NCI-H460 (cell line): ENCODE measurements around the gene SUMO3. TPM values are rescaled to one million over a fixed set of nuclear protein-coding genes. Genes with fewer than 3 reads are reported as not detected.

ENCODE experiments used
- DNase-seq: peaks from one replicate; pipeline ENCODE4 v3.0.0-alpha.2; 2016; ENCODE audit warnings: low read depth; ENCODE audit errors: extremely low read depth
- total RNA-seq: library from RNA; depleted of rRNA; stranded (reverse); fragments of >200 nt; shearing (Covaris generic); gene quantifications from 2 replicates; pipeline ENCODE4 v1.2.3, GENCODE V29; 2014

SUMO3 gene
- total RNA-seq, 1 experiment from 2014 or later, result 50.5 TPM

DNA sequence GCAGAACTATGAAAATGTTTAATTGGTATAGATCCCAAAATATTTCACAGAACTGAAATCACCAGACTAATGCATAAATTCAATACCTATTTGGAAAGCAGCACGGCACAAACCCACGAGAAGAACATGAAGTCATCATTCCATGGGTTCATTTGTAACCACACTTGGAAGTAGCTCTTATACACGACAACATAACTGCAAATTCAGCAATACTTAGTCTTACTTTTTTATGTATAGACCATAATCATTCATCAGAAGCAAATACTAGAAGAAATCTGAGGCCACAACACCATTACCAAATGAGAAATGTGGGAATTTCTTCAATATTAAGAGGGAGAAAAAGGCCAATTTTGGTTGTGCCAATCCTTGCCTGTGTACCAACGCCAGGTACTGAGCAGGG lies 12.0 kb downstream of the SUMO3 start:
- DNase-seq, result no peak

GRCh38 chr21:44805226-44805625 lies 12.6 kb downstream of the SUMO3 start:
- DNase-seq, result no peak

- DNase-seq, result no peak
These were observed 13.1 kb downstream of the SUMO3 start for GRCh38 chr21:44804762-44805161.

DNA sequence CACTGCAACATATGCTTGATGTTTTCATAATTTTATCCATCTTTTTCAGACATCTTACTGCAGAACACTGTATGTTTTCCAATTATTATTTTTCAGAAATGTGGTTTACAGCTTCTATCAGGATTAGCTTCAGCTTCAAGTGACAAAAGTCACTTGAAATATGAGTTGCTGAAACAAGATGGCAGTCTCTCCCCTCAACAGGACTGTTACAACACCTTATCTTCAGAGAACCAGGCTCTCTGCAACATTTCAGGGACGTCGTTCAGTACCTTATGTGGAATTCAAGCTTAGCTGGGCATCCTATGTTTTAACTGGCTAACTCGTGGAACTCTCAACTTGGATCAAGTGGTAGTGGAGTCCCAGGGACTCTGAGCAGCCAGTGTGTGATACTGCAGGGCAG lies 14.2 kb downstream of the SUMO3 start:
- no peak for DNase-seq

GRCh38 chr21:44802396-44803153 lies 15.3 kb downstream of the SUMO3 start:
- DNase-seq, result no peak

- DNase-seq, result peak; percentile 56
These were observed 16.1 kb downstream of the SUMO3 start, which contains the start of gene UBE2G2 for GRCh38 chr21:44801468-44802395. UBE2G2 (minus strand) TSS chr21:44801820; CDS start chr21:44801748, 72 bp downstream.

- DNase-seq, result no peak
These were observed 16.8 kb downstream of the SUMO3 start for GRCh38 chr21:44800971-44801467.

DNA sequence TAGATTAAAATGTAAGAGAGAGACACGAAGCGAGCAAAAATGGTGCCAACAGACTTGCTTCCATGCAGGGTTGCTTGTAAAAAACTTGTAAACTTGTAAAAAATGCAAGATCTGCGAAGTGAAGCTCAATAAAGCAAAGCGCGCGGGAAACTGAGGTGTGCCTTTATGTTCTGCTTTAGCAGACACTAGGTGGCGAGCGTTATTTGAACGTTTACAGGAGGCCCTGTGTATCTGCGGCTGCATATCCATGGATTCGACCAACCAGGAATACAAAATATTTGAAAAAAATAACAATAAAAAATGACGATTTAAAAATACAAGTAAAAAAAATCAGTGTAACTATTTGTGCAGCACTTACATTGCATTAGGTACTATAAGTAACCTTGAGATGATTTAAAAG lies 17.8 kb downstream of the SUMO3 start:
- DNase-seq, result peak; percentile 31

GRCh38 chr21:44799646-44800045 lies 18.2 kb downstream of the SUMO3 start:
- DNase-seq, result no peak

- no peak for DNase-seq
These were observed 20.1 kb downstream of the SUMO3 start for GRCh38 chr21:44797775-44798174.

- DNase-seq, result no peak
These were observed 22.5 kb downstream of the SUMO3 start for GRCh38 chr21:44795342-44795741.

DNA sequence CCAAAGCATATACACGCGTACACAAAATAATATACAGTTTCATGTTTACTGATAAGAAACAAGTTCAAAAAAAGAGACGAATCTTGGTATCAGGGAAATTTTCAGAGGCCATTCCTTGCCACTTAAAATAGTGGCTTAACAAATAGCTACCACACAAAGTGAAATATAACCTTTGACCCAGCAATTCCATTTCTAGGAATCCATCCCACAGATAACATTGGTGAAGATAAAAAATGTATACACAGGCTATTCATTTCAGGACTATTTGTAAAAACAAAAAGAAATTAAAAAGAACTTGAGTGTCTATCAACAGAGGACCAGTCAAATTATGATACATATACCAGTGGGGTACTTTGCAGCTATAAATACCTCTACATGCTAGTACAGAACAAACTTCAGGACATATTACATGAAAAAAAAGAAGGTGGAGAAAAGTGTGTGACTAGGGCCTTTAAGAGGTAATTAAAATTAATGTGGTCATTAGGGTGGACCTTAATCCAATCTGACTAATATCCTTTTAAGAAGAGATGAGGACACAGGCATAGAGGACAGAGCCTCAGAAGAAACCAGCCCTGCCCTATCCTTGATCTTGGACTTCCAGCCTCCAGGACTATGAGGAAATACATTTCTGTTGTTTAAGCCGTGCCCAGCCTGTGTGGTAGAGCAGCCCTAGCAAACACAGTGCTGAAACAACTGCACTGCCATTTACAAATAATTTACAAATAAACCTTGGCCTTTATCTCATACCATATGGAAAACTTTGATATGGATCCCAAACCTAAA lies 24.1 kb downstream of the SUMO3 start:
- no peak for DNase-seq

DNA sequence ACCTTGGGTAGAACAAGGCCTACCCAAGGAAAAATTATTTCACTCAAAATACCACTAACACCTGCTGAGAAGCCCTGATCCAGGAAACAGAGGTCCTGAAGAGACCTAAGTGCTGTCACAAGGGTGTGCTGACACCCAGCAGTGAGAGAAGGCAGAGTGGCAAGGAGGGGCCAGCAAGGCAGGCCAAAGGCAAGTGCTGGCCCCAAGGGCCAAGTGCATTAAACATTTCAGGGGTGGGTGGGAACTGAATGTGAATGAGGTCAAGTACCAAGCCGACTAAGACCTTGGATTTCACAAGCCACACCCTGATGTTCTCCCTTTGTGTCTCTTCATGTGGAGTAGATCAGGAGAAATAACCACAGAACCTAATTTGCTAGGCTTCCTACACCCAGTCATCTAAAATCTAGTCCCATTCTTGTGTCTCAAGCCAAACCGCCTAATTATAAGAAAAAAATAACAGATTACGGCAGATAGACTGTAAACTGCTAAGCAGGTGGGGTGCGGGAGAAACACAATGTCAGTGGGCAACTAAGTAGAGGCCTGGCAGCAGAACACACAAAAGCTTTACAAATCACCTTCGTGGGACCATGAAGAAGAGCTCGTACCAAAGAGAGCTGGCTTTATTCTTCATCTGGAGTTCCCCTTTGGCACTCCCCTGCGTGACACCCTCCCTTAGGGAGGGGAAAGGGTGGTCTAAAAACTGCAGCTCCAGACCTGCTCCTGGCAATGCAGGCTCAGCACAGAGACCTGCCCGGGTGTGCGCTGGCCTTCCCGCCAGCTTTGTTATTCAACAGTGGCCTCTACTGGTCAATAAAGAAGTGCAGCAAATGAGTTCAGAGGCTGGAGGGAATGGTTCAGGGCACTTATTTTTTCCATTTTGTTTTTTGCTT lies 24.9 kb downstream of the SUMO3 start:
- peak; percentile 46 for DNase-seq

- DNase-seq, result no peak
These were observed 25.9 kb downstream of the SUMO3 start for GRCh38 chr21:44791993-44792392.

- DNase-seq, result no peak
These were observed 26.6 kb downstream of the SUMO3 start for GRCh38 chr21:44791246-44791645.

DNA sequence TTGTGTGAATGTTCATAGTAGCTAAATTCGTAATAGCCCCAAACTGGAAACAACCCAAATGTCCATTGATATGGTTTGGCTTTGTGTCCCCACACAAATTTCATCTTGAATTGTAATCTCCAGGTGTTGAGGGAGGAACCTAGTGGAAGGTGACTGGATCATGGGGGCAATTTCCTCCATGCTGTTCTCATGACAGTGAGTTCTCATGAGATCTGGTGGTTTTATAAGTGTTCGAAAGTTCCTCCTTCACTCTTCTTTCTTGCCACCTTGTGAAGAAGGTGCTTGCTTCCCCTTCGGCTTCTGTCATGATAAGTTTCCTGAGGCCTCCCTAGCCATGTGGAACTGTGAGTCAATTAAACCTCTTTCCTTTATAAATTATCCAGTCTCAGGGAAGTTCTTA lies 27.5 kb downstream of the SUMO3 start:
- no peak for DNase-seq

DNA sequence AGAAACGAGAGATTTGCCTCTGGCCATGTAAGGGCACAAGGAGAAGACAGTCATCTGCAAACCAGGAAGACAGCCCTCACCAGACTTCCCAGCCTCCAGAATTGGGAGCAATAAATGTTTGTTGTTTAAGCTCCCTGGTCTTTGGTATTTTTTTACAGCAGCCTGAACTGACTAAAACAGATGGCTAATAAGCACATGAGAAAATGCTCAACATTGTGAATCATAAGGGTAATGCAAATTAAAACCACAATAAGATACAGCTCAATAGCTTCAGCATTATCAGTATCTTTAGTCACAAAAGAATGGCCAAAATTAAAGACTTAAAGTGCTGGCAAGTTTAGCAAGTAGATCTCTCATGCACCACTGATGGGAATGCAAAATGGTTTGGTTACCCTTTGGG lies 28.0 kb downstream of the SUMO3 start:
- no peak for DNase-seq

GRCh38 chr21:44785620-44786335 lies 32.1 kb downstream of the SUMO3 start:
- DNase-seq, result no peak

DNA sequence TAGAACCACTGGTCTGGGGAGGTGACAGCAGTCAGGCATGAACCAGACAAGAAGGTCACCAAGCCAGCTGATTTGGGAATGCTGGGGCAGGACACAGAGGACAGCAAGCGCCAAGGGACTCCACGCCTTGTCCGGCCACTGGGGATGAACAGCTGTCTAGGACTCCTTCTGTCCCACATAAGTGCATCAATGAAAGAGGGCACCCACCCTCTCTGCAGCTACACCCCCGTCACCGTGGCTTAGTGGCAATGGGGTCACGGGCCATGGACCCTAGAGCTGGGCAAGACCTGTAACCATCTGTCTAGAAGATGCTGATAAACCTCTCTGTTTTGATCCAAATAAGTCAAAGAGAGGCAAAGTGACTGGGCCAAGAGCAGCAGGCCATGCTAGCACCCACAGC lies 33.1 kb downstream of the SUMO3 start:
- DNase-seq, result no peak
